Suprapubic skin (tissue), 4 donors: ENCODE results near the gene CACYBP.

Source experiments
- EP300 ChIP-seq: sonication (generic); formaldehyde crosslinking; IDR thresholded peaks from one replicate; pipeline ENCODE4 v1.6.1; 2017; ENCODE audit warnings: antibody characterized with exemption
- POLR2A ChIP-seq, 2 donors: fragments of 450-650 bp; IDR thresholded peaks; one replicate each; pipeline ENCODE4 v1.6.1; 2017; ENCODE audit warnings: antibody characterized with exemption in 2 of 2, mild to moderate bottlenecking in 2 of 2, moderate library complexity in 2 of 2
- POLR2AphosphoS5 ChIP-seq, 3 donors: sonication (generic); formaldehyde crosslinking; IDR thresholded peaks; one replicate each; pipeline ENCODE4 v1.6.1; 2017; ENCODE audit warnings: antibody characterized with exemption in 3 of 3
- TF ChIP-seq, protein P1 (sequence below), 2 donors: fragments of 200-600 bp in 1 of 2; fragments of 450-650 bp in 1 of 2; sonication (generic) in 1 of 2; IDR thresholded peaks; one replicate each; pipeline ENCODE4 v1.5.1; 2016 to 2019; ENCODE audit warnings: antibody characterized with exemption in 2 of 2, mild to moderate bottlenecking in 1 of 2, moderate library complexity in 1 of 2

DNA sequence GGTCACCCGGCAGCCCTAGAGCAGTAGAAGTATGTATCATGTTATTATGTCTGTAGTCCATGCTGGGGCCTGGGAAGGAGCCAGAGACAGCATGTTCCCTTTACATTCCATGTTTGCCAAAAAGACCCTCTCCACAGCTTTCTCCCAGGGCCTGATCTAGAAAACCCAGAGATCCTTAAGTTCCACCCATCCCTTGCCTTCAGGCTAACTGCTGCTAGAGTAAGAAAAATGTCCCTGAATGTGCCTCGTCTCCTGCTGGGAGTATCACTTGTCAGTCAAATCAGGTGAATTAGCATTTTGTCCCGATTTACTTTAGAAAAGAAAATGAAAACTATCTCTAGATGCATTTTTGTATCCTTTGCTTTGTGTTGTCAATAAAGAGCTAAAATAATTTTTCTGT lies 36.7 kb downstream of the CACYBP start:
- TF ChIP-seq, protein P1, sequence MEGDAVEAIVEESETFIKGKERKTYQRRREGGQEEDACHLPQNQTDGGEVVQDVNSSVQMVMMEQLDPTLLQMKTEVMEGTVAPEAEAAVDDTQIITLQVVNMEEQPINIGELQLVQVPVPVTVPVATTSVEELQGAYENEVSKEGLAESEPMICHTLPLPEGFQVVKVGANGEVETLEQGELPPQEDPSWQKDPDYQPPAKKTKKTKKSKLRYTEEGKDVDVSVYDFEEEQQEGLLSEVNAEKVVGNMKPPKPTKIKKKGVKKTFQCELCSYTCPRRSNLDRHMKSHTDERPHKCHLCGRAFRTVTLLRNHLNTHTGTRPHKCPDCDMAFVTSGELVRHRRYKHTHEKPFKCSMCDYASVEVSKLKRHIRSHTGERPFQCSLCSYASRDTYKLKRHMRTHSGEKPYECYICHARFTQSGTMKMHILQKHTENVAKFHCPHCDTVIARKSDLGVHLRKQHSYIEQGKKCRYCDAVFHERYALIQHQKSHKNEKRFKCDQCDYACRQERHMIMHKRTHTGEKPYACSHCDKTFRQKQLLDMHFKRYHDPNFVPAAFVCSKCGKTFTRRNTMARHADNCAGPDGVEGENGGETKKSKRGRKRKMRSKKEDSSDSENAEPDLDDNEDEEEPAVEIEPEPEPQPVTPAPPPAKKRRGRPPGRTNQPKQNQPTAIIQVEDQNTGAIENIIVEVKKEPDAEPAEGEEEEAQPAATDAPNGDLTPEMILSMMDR (IDR thresholded peaks at IDR 0.05), result no peak
- TF ChIP-seq POLR2AphosphoS5 (IDR thresholded peaks at IDR 0.05), result no peak
- TF ChIP-seq POLR2A (IDR thresholded peaks at IDR 0.05), result no peak
- TF ChIP-seq EP300, result no peak
